ENCODE measurements around the gene SYNJ2.
A peak's percentile ranks its signal among the peaks of the same experiment; 100 is the strongest.

Gene SYNJ2

GRCh38 chr6:158015188-158015506 lies 33.5 kb downstream of the SYNJ2 start:
- DNase-seq: no peak

GRCh38 chr6:158016571-158017383 lies 35.1 kb downstream of the SYNJ2 start:
- no peak for DNase-seq

- DNase-seq: no peak
These were observed 36.0 kb downstream of the SYNJ2 start for GRCh38 chr6:158017621-158018040.

- DNase-seq: no peak
These were observed 36.5 kb downstream of the SYNJ2 start for GRCh38 chr6:158018041-158018771.

- peak; percentile 35 for DNase-seq
These were observed 37.2 kb downstream of the SYNJ2 start for GRCh38 chr6:158018851-158019361.

- DNase-seq: no peak
These were observed 37.8 kb downstream of the SYNJ2 start for GRCh38 chr6:158019416-158019815.

GRCh38 chr6:158020272-158020711 lies 38.6 kb downstream of the SYNJ2 start:
- no peak for DNase-seq

- no peak for DNase-seq
These were observed 39.1 kb downstream of the SYNJ2 start for GRCh38 chr6:158020811-158021210.

GRCh38 chr6:158021376-158021775 lies 39.7 kb downstream of the SYNJ2 start:
- DNase-seq: no peak

GRCh38 chr6:158021814-158022748 lies 40.4 kb downstream of the SYNJ2 start:
- DNase-seq: no peak

- DNase-seq: no peak
These were observed 41.3 kb downstream of the SYNJ2 start for GRCh38 chr6:158022749-158023596.

- no peak for DNase-seq
These were observed 41.9 kb downstream of the SYNJ2 start for GRCh38 chr6:158023597-158023939.

GRCh38 chr6:158024566-158025297 lies 43.1 kb downstream of the SYNJ2 start:
- DNase-seq: no peak

GRCh38 chr6:158026054-158026900 lies 44.6 kb downstream of the SYNJ2 start:
- peak; percentile 81 for DNase-seq

GRCh38 chr6:158026901-158027589 lies 45.4 kb downstream of the SYNJ2 start:
- DNase-seq: no peak

- no peak for DNase-seq
These were observed 46.1 kb downstream of the SYNJ2 start for GRCh38 chr6:158027590-158028285.

- DNase-seq: no peak
These were observed 46.8 kb downstream of the SYNJ2 start for GRCh38 chr6:158028421-158028820.

GRCh38 chr6:158028876-158029275 lies 47.2 kb downstream of the SYNJ2 start:
- no peak for DNase-seq

GRCh38 chr6:158029668-158030230 lies 48.1 kb downstream of the SYNJ2 start:
- DNase-seq: no peak
